Activated CD8-positive, alpha-beta memory T cell treated with anti-CD3 and anti-CD28 coated beads for 36 hours (primary cell): ENCODE measurements around the gene CYYR1. TPM values are rescaled to one million over a fixed set of nuclear protein-coding genes. Genes with fewer than 3 reads are reported as not detected.
"Not testable (repeated sequence)": the region's sequence is repeated elsewhere in the genome, so short reads cannot be mapped to it uniquely, and the experiment has no call there.

ENCODE experiments used
- CTCF ChIA-PET: fragments of 350-600 bp; sonication (Branson Sonifier 250); formaldehyde crosslinking; loops from one replicate; lab custom pipeline; 2021; ENCODE audit warnings: antibody characterized with exemption; lab: Charles Lee
- POLR2A ChIA-PET: fragments of 350-600 bp; sonication (Branson Sonifier 250); formaldehyde crosslinking; loops from one replicate; lab custom pipeline; 2021; ENCODE audit warnings: antibody characterized with exemption; lab: Charles Lee
- total RNA-seq, 2 experiments: library from RNA; stranded (reverse); gene quantifications; one replicate each; pipeline ENCODE4 v1.2.3, GENCODE V29; 2021

The CYYR1 gene
- total RNA-seq, 2 experiments from 2014 or later: not detected

DNA sequence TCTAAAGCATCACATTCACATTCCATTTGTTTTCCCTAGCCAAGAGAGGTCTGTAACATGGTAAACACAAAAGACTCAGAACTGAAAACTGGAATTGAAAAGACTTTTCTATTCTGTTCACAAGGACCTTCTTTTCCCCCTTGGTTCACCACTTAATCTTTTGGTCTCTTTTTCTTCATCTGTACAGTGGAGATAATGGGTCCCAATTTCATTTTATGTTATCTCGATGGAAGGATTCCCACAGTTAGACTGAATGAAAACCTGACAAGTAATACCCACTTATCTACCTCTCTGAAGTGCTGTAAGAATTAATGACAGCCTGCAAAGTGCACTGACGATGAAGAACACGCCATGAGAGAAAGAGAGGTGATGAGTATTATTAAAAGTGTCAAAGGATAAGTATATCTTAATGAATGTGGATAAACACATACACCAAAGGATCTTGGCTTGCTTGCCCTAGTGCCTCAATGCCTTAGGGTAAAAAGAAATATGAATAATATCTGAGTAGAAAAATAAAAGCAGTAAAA is 71.5 kb downstream of the CYYR1 start:
- ChIA-PET CTCF (no interaction called here), POLR2A (no interaction called here)

DNA sequence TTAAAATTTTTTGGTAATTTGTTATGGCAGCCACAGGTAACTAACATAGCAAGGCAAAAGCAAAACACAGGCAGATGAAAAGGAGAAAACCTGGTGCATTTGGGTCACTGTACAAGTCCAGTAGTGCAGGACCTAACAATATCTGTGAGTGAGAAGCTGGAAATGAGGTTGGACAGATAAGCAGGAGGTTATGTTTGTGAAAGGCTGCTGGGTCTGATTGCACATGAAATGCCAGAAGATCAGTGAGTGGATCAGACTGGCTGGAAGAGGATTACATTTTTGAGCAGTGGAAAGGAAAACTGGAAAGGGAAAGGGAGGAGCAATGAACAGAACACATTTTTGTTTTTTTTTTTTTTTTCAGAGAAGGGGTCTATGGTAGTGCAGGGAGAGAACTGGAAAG is 73.6 kb downstream of the CYYR1 start:
- CTCF ChIA-PET: no interaction called here
- POLR2A ChIA-PET: no interaction called here

DNA sequence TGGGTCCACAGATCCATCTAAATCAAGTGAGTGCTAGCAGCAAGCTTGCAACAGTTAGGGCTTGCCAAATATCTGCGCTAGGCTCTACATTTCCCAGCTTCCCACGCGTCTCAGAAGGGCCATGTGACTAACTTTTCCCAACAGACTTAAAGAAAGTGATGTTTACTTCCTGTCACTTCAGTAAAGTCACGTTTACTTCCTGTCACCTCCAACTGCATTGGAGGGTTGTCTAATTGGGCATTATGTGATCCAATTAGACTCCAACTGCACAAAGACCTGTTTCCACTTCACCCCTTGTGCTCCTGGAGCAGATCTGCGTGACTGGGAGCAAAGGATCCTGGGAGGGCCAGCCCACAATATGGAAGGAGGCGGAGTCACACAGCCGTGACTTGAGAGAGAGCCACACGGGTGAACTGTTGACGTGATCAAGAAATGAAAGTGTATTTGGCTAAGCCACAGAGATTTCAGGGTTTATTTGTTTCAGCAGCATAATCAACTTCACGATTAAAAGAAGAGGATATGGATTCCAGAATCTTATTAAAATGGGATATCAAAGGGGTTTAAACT is 77.7 kb downstream of the CYYR1 start:
- ChIA-PET POLR2A (no interaction called here), CTCF (no interaction called here)

GRCh38 chr21:26491663-26492062 is 81.4 kb downstream of the CYYR1 start:
- ChIA-PET CTCF (no interaction called here), POLR2A (no interaction called here)

- ChIA-PET POLR2A (no interaction called here), CTCF (no interaction called here)
Observed at GRCh38 chr21:26490771-26491170, 82.3 kb downstream of the CYYR1 start.

DNA sequence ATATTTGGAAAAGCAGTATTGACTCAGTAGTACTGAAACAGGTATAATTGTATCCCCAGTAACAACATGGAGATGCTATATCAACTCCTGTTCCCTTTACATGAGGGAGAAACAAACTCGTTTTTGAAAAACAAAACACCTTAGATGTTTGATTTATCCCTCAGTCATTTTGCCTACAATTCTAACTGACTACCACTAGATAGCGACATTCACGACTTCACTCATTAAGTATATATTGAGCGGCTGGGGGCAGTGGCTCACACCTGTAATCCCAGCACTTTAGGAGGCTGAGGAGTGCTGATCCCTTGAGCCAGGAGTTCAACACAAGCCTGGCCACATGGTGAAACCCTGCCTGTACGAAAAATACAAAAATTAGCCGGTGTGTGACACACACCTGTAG is 83.3 kb downstream of the CYYR1 start:
- ChIA-PET POLR2A (no interaction called here), CTCF (no interaction called here)

DNA sequence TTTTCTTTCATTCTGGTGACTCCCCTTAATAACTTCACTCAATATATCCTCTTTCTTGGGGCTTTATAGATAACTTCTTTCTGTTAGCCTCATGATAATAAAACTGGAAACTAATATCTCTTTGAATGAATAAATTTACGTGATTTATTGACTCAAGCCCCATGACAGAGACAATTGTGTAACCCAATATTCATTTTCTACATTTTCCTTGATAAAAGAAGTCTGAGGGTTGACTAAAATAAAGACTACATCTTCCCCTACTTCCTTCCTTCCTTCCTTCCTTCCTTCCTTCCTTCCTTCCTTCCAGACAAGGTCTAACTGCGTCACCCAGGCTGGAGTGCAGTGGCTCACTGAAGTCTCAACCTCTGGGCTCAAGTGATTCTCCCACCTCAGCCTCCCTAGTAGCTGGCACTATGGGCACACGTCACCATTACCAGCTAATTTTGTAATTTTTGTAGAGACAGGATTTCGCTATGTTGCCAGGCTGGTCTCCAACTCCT is 85.1 kb downstream of the CYYR1 start:
- CTCF ChIA-PET: no interaction called here
- POLR2A ChIA-PET: no interaction called here

GRCh38 chr21:26473471-26473870 is 99.6 kb downstream of the CYYR1 start:
- POLR2A ChIA-PET: no interaction called here
- CTCF ChIA-PET: no interaction called here

- POLR2A ChIA-PET: no interaction called here
- CTCF ChIA-PET: no interaction called here
Observed at GRCh38 chr21:26471099-26471471, 102.0 kb downstream of the CYYR1 start.

- POLR2A ChIA-PET: no interaction called here
- CTCF ChIA-PET: no interaction called here
Observed at GRCh38 chr21:26470351-26471098, 102.6 kb downstream of the CYYR1 start.

DNA sequence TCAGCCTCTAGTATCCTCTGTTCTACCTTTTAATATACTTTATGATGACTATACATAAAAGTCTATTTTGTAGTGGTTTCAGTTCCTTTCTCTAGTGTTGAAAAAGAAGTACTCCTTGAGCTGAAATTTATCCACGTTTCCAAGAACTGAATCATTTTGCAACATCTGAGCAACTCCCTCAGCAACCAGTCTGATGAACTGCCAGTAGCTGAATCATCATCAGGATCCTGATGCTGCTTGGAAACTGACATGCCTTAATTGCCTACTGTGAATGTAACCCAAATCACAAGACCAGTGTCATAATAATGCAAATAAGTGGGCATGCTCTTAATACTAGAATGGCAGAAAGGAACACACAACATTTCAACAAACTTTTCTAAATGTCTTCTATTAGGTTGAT is 103.3 kb downstream of the CYYR1 start:
- ChIA-PET CTCF (no interaction called here), POLR2A (no interaction called here)

GRCh38 chr21:26465916-26466315 is 107.2 kb downstream of the CYYR1 start:
- ChIA-PET CTCF (no interaction called here), POLR2A (no interaction called here)

DNA sequence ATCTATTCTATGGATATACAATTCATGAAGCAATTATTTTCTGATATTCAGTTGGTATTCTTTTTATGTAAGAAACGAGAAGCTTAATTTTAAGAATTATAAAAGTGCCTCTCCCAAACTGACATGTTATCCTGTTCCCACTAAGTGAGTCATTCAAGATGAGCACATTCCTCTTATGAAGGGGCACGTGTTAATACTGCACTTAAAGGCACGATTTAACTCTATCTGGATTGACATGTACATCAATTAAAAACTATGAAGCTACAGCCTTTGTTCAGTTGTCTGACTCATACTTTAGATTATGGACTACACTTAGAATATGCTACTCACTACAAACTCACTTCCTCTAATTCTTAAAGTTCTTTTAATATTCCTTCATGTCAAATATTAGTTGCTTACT is 111.6 kb downstream of the CYYR1 start:
- CTCF ChIA-PET: no interaction called here

DNA sequence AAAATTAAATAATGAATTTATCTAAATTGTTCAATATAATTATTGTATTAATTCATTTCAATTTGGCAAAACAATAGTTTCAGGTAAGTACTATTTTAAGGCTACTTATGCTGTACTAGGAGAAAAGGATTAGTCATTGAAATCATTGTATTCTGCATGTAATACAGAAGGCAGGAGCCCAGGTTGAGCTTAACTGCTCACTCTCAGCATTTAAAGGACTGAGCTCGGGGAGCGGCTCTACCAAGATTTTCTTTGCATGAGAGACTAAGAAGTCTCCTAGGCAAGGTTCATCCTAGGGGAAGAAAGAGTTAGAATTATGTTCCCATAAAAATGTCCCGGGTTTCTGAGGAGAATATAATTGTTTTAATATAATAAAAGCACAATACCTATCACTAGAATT is 112.5 kb downstream of the CYYR1 start:
- ChIA-PET CTCF (no interaction called here), POLR2A (no interaction called here)

More for the DNA sequence above, 111.6 kb downstream of the CYYR1 start:
- POLR2A ChIA-PET: no interaction called here

DNA sequence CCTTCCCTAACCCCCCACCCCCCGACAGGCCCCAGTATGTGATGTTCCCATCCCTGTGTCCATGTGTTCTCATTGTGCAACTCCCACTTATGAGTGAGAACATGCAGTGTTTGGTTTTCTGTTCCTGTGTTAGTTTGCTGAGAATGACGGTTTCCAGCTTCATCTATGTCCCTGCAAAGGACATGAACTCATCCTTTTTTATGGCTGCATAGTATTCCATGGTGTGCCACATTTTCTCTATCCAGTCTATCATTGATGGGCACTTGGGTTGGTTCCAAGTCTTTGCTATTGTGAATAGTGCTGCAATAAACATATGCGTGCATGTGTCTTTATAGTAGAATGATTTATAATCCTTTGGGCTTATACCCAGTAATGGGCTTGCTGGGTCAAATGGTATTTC is 114.2 kb downstream of the CYYR1 start:
- POLR2A ChIA-PET, CTCF ChIA-PET: not testable (repeated sequence)

DNA sequence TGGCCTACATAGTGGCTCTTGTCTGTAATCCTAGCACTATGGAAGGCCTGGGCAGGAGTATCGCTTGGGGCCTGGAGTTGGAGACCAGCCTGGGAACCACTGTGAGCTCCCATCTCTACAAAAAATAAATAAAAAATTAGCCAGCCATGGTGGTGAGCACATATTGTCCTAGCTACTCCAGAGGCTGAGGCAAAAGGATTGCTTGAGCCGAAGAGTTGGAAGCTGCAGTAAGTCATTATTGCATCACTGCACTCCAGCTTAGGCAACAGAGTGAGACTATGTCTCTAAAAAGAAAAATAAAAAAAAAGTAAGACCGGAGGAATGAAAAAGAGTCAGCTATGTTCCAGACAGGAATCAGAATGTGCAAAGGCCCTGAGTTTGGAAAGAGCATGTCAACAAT is 115.3 kb downstream of the CYYR1 start:
- ChIA-PET CTCF (no interaction called here), POLR2A (no interaction called here)

DNA sequence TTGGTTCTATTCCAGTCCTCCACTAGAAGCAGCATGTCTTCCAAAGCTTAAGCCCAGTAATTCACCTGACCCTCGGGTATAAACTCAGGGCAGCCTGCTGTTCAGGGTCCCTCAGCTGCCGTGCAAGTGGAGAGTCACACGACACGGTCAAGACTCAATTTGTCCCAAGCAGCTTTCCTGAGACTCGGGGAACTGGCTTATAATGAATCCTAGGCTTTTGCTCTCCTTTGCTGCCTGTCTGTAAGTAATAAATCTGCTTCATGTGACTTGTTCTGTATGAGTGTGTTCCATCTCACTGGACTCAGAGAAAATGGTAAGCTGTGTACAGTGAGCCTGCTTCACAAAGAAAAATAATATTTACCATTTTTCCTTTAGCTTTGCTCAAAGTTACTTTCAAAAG is 119.8 kb downstream of the CYYR1 start:
- ChIA-PET POLR2A (no interaction called here), CTCF (no interaction called here)

DNA sequence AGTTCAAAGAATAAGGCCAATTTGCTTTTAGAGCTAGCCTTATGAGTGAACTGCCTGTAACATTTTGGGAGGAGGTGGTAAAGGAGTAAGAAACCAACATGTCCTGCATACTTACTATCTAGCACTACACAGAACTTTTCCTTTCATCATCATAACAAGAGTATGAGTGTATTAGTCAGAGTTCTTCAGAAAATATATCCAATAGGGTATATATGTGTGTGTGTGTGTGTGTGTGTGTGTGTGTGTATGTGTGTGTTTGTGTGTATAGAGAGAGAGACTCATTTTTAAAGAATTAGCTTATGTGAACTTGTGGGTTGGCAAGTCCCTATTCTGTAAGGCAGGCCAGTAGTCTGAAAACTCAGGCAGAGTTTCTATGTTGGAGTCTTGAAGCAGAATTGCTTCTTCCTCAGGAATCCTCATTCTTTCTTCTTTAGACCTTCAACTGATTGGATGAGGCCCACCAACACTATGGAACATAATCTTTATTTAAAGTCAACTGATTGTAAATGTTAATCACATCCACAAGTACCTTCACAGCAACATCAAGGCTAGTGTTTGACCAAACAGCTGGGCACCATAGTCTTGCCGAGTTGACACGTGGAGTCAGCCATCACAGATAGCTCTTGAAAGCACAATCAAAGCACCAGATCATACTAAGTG is 121.9 kb downstream of the CYYR1 start:
- CTCF ChIA-PET: no interaction called here
- POLR2A ChIA-PET: no interaction called here

- CTCF ChIA-PET: no interaction called here
- POLR2A ChIA-PET: no interaction called here
Observed at GRCh38 chr21:26449161-26449560, 123.9 kb downstream of the CYYR1 start.

- POLR2A ChIA-PET: no interaction called here
- CTCF ChIA-PET: no interaction called here
Observed at GRCh38 chr21:26448751-26449150, 124.3 kb downstream of the CYYR1 start.
